Adrenal gland (tissue), 5 donors: ENCODE data around the gene MEF2C.

Experiments used
- CTCF ChIP-seq, 6 experiments: fragments of 450-650 bp in 4 of 6; fragments of 200-600 bp in 2 of 6; sonication (generic) in 1 of 6; IDR thresholded peaks; 1 replicate in 5 of 6; 2 replicates in 1 of 6; pipeline versions ENCODE4 v1.5.1 to v1.8.0; 2016 to 2021; ENCODE audit warnings: antibody characterized with exemption in 6 of 6, mild to moderate bottlenecking in 2 of 6, moderate library complexity in 1 of 6
- POLR2A ChIP-seq, 2 donors: fragments of 450-650 bp; IDR thresholded peaks; one replicate each; pipeline ENCODE4 v1.6.1; 2017; ENCODE audit warnings: antibody characterized with exemption in 2 of 2, mild to moderate bottlenecking in 2 of 2, moderate library complexity in 1 of 2
- donor health status: DM: no; HTN: no; CAD: no.

- TF ChIP-seq POLR2A (IDR thresholded peaks at IDR 0.05) (no peak), CTCF (IDR thresholded peaks at IDR 0.05) (peak; percentile 53 to 98 (median 90))
These were observed 202.5 kb downstream of the MEF2C start for GRCh38 chr5:88680253-88681132.
